CD4-positive, alpha-beta T cell treated with Interleukin-21 for 1 hour (primary cell): Measurements from ENCODE around the gene CCNB3.
"Not testable (repeated sequence)": the region's sequence is repeated elsewhere in the genome, so short reads cannot be mapped to it uniquely, and the experiment has no call there.

Experiments used
- DNase-seq: peaks from one replicate; pipeline ENCODE4 v3.0.0-alpha.2; 2020

The CCNB3 gene, protein sequence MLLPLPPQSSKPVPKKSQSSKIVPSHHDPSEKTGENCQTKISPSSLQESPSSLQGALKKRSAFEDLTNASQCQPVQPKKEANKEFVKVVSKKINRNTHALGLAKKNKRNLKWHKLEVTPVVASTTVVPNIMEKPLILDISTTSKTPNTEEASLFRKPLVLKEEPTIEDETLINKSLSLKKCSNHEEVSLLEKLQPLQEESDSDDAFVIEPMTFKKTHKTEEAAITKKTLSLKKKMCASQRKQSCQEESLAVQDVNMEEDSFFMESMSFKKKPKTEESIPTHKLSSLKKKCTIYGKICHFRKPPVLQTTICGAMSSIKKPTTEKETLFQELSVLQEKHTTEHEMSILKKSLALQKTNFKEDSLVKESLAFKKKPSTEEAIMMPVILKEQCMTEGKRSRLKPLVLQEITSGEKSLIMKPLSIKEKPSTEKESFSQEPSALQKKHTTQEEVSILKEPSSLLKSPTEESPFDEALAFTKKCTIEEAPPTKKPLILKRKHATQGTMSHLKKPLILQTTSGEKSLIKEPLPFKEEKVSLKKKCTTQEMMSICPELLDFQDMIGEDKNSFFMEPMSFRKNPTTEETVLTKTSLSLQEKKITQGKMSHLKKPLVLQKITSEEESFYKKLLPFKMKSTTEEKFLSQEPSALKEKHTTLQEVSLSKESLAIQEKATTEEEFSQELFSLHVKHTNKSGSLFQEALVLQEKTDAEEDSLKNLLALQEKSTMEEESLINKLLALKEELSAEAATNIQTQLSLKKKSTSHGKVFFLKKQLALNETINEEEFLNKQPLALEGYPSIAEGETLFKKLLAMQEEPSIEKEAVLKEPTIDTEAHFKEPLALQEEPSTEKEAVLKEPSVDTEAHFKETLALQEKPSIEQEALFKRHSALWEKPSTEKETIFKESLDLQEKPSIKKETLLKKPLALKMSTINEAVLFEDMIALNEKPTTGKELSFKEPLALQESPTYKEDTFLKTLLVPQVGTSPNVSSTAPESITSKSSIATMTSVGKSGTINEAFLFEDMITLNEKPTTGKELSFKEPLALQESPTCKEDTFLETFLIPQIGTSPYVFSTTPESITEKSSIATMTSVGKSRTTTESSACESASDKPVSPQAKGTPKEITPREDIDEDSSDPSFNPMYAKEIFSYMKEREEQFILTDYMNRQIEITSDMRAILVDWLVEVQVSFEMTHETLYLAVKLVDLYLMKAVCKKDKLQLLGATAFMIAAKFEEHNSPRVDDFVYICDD (N-terminal part only)

DNA sequence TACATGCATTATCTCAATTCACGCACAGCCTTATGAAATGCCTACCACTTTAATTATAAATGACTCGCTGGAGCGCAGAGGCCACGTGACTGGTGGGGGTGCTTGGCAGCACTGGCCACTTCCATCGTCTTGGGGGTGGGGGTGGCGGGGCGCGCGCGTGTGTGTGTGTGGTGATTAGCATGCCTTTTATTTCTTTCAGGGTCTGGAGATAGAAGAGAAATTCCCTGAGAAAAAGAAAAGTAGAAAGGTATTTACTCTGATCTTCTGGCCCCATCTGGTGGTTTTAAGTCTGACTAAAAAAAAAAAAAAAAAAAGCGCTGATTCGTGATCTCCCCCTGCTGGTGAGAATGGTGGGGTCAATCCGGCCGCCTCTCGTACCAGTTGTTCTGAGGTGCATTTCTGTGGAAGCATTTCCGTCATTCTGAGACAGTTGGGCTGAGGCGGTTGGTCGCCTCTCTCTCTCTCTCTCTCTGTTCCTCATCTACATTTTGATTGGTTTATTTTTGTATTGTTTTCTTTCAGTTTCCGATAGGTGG lies at the start of gene CCNB3:
TSS of gene CCNB3 (plus strand) at position 402 of the 536 bp plus-strand sequence. CDS start 80,399 bp downstream, outside the sequence.
- peak; percentile 86 for DNase-seq

- no peak for DNase-seq
Measured at GRCh38 chrX:50157545-50158135, 46.9 kb upstream of the CCNB3 start.

GRCh38 chrX:50158593-50158992 lies 46.0 kb upstream of the CCNB3 start:
- no peak for DNase-seq

- DNase-seq = no peak
Measured at GRCh38 chrX:50161127-50161526, 43.4 kb upstream of the CCNB3 start.

DNA sequence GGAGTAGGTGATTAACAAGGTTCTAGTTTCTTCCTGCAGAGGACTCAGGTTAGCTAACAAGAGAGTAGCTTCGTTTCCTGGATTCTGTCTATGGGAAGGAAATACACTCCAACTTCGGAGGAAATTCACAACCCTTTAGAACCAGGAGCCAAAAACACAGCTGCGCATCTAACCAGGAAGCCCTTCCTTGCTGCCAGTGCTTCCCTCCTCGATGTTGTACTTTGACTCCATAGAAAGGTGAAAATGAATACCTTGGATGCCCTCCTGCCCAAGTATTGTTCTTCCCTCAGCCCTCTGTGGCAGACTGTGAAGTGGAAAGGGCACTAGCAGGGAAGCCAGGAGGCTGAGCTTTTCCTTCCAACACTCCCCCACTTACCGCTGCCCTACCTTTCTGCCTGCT lies 38.8 kb upstream of the CCNB3 start:
- DNase-seq = no peak

DNA sequence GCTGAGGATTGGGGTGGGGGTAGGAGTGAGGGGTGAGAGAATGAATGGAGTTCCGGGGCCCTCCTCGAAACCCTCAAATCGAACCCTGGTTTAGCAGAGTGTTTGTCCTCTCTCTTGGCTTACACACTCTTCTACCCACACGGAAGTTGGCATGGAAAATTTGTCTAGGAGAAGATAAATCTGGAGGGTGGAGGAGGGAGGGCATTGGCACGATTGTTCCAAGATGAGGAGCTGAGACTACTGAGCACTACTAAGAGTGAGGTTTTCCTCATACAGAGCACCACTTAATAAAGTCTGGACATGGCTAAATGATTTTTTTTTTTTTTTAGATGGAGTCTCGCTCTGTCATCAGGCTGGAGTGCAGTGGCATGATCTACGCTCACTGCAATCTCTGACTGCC lies 37.2 kb upstream of the CCNB3 start:
- no peak for DNase-seq

GRCh38 chrX:50168241-50168687 lies 36.3 kb upstream of the CCNB3 start:
- no peak for DNase-seq

DNA sequence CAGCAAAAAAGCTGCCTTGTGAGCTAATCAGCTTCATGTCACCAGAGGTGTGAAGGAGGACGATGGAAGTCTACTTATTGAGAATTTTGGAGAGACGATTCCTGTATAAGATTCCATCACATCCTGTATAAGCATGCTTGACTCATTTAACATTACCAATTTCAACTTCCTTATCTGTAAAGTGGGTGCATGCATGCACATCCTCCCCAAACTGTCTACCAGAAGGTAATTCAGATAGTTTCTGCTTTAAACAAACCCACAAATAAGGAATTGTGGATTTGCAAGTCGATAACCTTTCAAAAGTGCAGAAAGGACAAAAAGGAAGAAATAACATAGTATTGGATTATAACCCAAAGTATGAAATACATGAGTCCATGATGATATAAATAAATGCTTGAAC lies 34.8 kb upstream of the CCNB3 start:
- DNase-seq = no peak

DNA sequence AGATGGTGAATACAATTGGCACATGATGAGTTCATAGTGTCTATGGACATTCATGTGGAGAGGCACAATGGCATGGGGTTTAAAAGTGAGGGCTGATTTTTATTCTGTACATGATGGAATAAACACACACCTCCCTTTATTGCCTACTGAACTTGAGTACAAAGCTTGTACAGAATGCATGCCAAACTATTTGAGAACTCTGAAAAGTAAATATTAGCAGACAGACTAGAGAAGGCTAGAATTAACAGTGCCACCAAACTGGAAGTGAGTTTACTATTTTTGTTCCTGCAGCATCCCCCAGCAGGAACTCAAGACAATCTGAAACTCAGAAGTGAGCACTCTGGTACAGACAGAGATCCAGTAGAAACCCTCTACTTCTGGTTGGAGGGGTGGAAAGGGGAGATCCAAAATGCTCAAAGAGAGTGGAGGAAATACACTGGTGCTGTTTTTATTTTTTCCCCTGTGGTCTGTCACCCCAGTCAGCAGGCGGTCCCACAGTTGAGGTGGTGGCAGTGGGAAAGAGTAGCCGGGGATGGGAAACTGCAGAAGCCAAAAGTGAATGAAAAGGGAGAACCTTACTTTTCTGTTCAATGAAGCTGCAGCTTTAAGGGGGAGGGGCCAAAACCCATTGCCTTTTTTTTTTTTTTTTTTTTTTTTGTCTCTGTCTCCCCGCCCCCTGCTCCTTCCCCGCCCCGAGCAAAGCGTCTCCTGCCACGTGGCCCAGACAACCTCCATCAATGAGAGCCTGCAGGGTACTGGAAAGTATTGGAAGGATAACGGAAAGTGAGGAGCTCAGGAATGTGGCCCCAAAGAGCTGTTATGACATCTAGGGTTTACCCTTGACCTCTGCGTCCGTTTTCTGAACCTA lies 24.3 kb upstream of the CCNB3 start:
- DNase-seq = no peak

DNA sequence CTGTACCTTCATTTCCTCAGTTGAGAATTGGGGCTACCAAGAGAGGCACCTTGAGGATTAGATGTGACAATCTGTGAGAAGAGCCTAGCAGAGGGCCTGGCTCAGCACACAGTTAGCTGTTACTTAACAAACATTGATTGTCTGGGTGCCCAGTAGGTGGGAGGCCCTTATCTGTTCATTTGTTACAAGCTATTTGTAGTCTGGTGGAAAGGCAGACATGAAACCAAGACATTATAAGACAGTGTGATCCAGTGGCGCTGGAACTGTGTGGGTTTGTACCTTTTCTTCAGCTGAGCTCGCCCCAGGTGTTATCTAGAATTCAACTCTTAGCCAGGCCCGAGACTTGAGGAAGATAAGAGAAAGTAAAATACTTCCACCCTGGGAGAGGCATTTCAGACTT lies 20.7 kb upstream of the CCNB3 start:
- no peak for DNase-seq

- DNase-seq = no peak
Measured at GRCh38 chrX:50188859-50189600, 15.5 kb upstream of the CCNB3 start.

- no peak for DNase-seq
Measured at GRCh38 chrX:50198348-50198747, 6.2 kb upstream of the CCNB3 start.

DNA sequence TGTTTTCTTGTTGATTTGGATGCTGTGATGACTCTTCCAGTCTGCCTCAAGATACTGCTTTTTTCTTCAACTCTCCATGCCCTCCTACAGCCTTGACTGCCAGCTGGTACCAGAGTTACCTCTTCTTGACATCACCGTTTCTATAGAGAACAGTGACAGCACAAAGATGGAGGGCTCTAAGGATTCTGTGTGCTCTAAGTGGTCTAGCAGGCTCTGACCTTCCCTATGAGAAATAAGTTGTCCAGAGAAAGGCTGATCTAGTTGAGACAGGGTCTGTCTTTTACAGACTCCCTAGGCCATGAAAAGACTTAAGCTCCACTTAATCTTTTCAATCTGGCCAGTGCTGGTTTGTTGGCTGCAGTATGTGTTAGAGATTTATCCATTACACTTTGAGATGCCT lies 3.7 kb upstream of the CCNB3 start, which contains the start of gene AKAP4:
TSS of gene AKAP4 (minus strand) at position 101 of the 400 bp plus-strand sequence. CDS start 118 bp downstream, outside the sequence.
- no peak for DNase-seq

GRCh38 chrX:50202539-50202938 lies 2.0 kb upstream of the CCNB3 start:
- DNase-seq = no peak

- DNase-seq = no peak
Measured at GRCh38 chrX:50206753-50207152, 2.2 kb downstream of the CCNB3 start.

DNA sequence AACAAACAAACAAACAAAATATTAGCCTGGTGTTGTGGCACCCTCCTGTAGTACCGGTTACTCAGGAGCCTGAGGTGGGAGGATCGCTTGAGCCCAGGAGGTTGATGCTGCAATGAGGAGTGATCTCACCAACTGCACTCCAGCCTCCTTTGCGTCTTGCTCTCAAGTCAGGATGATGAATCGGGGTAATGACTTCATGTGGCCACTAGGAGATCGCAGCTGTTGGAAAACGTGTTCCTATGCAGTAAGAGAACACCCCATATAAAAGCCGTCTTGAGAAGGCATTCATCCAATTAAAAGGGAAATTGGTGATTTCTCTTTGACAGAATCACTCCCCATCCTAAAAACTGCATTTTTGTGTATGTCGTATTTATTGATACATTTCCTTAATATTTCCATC lies 6.9 kb downstream of the CCNB3 start:
- peak; percentile 1 for DNase-seq

DNA sequence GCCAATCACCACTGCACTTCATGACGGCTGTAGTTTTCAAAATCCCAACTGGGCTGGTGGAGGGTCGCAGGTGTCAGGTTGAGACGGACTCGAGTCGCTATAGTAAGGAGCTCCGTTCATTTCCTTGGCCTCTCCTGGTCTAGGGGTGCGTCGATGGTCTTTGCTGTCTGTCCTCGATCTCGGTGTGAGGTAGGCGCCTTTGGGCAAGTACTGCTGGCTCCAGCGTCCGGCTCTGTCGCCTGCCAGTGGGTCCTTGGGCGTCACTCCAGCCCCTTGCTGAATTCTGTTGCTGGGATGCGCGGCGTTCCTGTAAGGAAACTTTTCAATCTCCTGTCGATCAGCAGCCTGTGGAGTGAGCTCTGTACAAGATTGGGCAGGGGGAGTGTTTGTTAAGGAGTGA lies 76.7 kb downstream of the CCNB3 start:
- DNase-seq = no peak

GRCh38 chrX:50327235-50327634 lies 122.7 kb downstream of the CCNB3 start:
- no peak for DNase-seq

- DNase-seq = not testable (repeated sequence)
Measured at GRCh38 chrX:50332668-50333067, 128.1 kb downstream of the CCNB3 start.

GRCh38 chrX:50333308-50333707 lies 128.7 kb downstream of the CCNB3 start:
- no peak for DNase-seq
